Effector memory CD4-positive, alpha-beta T cell (primary cell): Measurements from ENCODE around the gene ALS2CL.

ENCODE experiments used
- DNase-seq, 3 donors: peaks; one replicate each; pipeline ENCODE4 v3.0.0-alpha.2; 2020
- H3K27ac ChIP-seq: 2 replicates; pipeline ENCODE4 v1.7.0; 2013; ENCODE audit warnings: mild to moderate bottlenecking, low read length, moderate library complexity; ENCODE audit not compliant: insufficient read depth, poor library complexity, severe bottlenecking
- H3K27me3 ChIP-seq: replicated peaks from 2 replicates; pipeline ENCODE4 v1.7.0; 2013; ENCODE audit warnings: mild to moderate bottlenecking, low read length; ENCODE audit not compliant: insufficient read depth, control insufficient read depth, poor library complexity, severe bottlenecking
- H3K36me3 ChIP-seq: 2 replicates; pipeline ENCODE4 v1.7.0; 2013; ENCODE audit warnings: mild to moderate bottlenecking, low read length, moderate library complexity; ENCODE audit not compliant: control insufficient read depth, insufficient read depth
- H3K4me1 ChIP-seq: 2 replicates; pipeline ENCODE4 v1.7.0; 2013; ENCODE audit warnings: low read length, mild to moderate bottlenecking; ENCODE audit not compliant: control insufficient read depth, insufficient read depth, poor library complexity, severe bottlenecking
- H3K4me3 ChIP-seq: 2 replicates; pipeline ENCODE4 v1.7.0; 2013; ENCODE audit warnings: low read length, low read depth, mild to moderate bottlenecking; ENCODE audit not compliant: insufficient read depth, poor library complexity, severe bottlenecking
- H3K9me3 ChIP-seq: 2 replicates; pipeline ENCODE4 v1.7.0; 2013; ENCODE audit warnings: mild to moderate bottlenecking, low read length, moderate library complexity; ENCODE audit not compliant: control insufficient read depth

The ALS2CL gene

GRCh38 chr3:46639221-46639620, 54.3 kb downstream of the ALS2CL start:
- Histone ChIP-seq H3K36me3 (no peaks in the 10 kb centered on the region), H3K27ac (no peak overlapping the region), H3K4me3 (no peak overlapping the region), H3K4me1 (no peaks in the 10 kb centered on the region), H3K27me3 (no peaks in the 10 kb centered on the region), H3K9me3 (peaks cover 4% of the 10 kb centered on the region)
- DNase-seq = no peak

- H3K27ac ChIP-seq = no peak overlapping the region
- no peaks in the 10 kb centered on the region for H3K27me3 ChIP-seq
- no peaks in the 10 kb centered on the region for H3K36me3 ChIP-seq
- H3K4me1 ChIP-seq = peaks cover 6% of the 10 kb centered on the region
- peaks cover 4% of the 10 kb centered on the region for H3K9me3 ChIP-seq
- no peak for DNase-seq
- H3K4me3 ChIP-seq = no peak overlapping the region
These were observed 58.6 kb downstream of the ALS2CL start for GRCh38 chr3:46634856-46635255.

GRCh38 chr3:46632792-46633191, 60.7 kb downstream of the ALS2CL start:
- no peak overlapping the region for H3K27ac ChIP-seq
- H3K4me1 ChIP-seq = peaks cover 6% of the 10 kb centered on the region
- no peaks in the 10 kb centered on the region for H3K9me3 ChIP-seq
- H3K27me3 ChIP-seq = no peaks in the 10 kb centered on the region
- H3K36me3 ChIP-seq = no peaks in the 10 kb centered on the region
- no peak overlapping the region for H3K4me3 ChIP-seq
- no peak for DNase-seq

GRCh38 chr3:46629551-46630517, 63.6 kb downstream of the ALS2CL start:
- Histone ChIP-seq H3K9me3 (no peaks in the 10 kb centered on the region), H3K4me1 (peaks cover 6% of the 10 kb centered on the region), H3K27me3 (no peaks in the 10 kb centered on the region), H3K36me3 (no peaks in the 10 kb centered on the region), H3K4me3 (peak overlapping the region; percentile 40), H3K27ac (no peak overlapping the region)
- DNase-seq = peak; percentile 51 to 56 (median 55)

GRCh38 chr3:46628901-46629369, 64.5 kb downstream of the ALS2CL start:
- Histone ChIP-seq H3K27me3 (no peaks in the 10 kb centered on the region), H3K4me3 (no peak overlapping the region), H3K27ac (no peak overlapping the region), H3K4me1 (peaks cover 6% of the 10 kb centered on the region), H3K36me3 (no peaks in the 10 kb centered on the region), H3K9me3 (no peaks in the 10 kb centered on the region)
- no peak for DNase-seq

GRCh38 chr3:46627078-46627477, 66.4 kb downstream of the ALS2CL start:
- Histone ChIP-seq H3K9me3 (no peaks in the 10 kb centered on the region), H3K27ac (no peak overlapping the region), H3K36me3 (no peaks in the 10 kb centered on the region), H3K4me3 (no peak overlapping the region), H3K4me1 (peaks cover 6% of the 10 kb centered on the region), H3K27me3 (no peaks in the 10 kb centered on the region)
- no peak for DNase-seq

- no peaks in the 10 kb centered on the region for H3K9me3 ChIP-seq
These were observed 67.4 kb downstream of the ALS2CL start for GRCh38 chr3:46626039-46626438.

GRCh38 chr3:46624975-46625490, 68.4 kb downstream of the ALS2CL start:
- no peak overlapping the region for H3K27ac ChIP-seq
- no peaks in the 10 kb centered on the region for H3K27me3 ChIP-seq
- H3K4me3 ChIP-seq = no peak overlapping the region
- DNase-seq = no peak
- H3K9me3 ChIP-seq = no peaks in the 10 kb centered on the region
- no peaks in the 10 kb centered on the region for H3K36me3 ChIP-seq
- peaks cover 1% of the 10 kb centered on the region for H3K4me1 ChIP-seq

More at GRCh38 chr3:46626039-46626438, 67.4 kb downstream of the ALS2CL start:
- H3K27ac ChIP-seq = no peak overlapping the region
- no peak overlapping the region for H3K4me3 ChIP-seq
- DNase-seq = no peak
- H3K4me1 ChIP-seq = peaks cover 6% of the 10 kb centered on the region
- no peaks in the 10 kb centered on the region for H3K27me3 ChIP-seq
- no peaks in the 10 kb centered on the region for H3K36me3 ChIP-seq

GRCh38 chr3:46624533-46624932, 68.9 kb downstream of the ALS2CL start:
- Histone ChIP-seq H3K27ac (no peak overlapping the region), H3K4me1 (no peaks in the 10 kb centered on the region), H3K4me3 (no peak overlapping the region), H3K9me3 (no peaks in the 10 kb centered on the region), H3K27me3 (no peaks in the 10 kb centered on the region), H3K36me3 (no peaks in the 10 kb centered on the region)
- DNase-seq = no peak
